Measurements from ENCODE around the gene CASP10. TPM values are rescaled to one million over a fixed set of nuclear protein-coding genes. Genes with fewer than 3 reads are reported as not detected.

The CASP10 gene
- total and polyA plus RNA-seq, 9 of the 15 experiments (the other 6 are each of a cell fraction or from before 2014, with no cell fraction given) = 7.1 to 20.4 (median 10.8) TPM

DNA sequence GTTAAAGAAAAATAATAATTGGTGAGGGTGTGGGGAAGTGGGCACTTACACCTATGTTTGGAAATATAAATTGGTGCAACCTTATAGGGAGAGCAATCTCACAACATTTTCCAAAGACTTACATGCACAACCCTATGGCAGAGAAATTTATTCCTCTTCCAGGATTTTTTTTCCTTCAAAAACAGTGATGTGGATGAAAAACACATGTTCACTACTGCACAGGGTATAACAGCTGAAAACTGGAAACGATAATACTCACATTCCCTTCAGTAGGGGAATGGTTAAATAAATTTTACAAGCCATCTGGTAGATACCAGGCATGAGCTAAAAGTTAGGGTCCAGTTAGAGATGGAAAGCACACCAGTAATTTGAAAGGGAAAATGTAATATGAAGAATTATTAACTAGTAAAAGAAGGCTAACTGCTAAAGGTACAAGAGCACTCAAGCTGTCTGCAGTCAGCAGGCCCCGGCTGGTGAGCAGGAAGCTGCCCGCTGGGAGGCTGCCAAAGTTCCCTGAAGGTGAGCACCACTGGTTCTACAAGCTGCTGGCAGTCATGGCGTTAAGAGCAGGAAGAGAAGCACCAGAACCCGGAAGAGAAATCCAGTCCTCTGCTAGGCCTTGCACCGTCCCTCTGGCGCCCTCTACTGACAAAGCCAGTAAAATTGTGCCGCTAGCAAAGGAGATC, 49.0 kb downstream of the CASP10 start (continued):
- TF ChIP-seq, protein P1, sequence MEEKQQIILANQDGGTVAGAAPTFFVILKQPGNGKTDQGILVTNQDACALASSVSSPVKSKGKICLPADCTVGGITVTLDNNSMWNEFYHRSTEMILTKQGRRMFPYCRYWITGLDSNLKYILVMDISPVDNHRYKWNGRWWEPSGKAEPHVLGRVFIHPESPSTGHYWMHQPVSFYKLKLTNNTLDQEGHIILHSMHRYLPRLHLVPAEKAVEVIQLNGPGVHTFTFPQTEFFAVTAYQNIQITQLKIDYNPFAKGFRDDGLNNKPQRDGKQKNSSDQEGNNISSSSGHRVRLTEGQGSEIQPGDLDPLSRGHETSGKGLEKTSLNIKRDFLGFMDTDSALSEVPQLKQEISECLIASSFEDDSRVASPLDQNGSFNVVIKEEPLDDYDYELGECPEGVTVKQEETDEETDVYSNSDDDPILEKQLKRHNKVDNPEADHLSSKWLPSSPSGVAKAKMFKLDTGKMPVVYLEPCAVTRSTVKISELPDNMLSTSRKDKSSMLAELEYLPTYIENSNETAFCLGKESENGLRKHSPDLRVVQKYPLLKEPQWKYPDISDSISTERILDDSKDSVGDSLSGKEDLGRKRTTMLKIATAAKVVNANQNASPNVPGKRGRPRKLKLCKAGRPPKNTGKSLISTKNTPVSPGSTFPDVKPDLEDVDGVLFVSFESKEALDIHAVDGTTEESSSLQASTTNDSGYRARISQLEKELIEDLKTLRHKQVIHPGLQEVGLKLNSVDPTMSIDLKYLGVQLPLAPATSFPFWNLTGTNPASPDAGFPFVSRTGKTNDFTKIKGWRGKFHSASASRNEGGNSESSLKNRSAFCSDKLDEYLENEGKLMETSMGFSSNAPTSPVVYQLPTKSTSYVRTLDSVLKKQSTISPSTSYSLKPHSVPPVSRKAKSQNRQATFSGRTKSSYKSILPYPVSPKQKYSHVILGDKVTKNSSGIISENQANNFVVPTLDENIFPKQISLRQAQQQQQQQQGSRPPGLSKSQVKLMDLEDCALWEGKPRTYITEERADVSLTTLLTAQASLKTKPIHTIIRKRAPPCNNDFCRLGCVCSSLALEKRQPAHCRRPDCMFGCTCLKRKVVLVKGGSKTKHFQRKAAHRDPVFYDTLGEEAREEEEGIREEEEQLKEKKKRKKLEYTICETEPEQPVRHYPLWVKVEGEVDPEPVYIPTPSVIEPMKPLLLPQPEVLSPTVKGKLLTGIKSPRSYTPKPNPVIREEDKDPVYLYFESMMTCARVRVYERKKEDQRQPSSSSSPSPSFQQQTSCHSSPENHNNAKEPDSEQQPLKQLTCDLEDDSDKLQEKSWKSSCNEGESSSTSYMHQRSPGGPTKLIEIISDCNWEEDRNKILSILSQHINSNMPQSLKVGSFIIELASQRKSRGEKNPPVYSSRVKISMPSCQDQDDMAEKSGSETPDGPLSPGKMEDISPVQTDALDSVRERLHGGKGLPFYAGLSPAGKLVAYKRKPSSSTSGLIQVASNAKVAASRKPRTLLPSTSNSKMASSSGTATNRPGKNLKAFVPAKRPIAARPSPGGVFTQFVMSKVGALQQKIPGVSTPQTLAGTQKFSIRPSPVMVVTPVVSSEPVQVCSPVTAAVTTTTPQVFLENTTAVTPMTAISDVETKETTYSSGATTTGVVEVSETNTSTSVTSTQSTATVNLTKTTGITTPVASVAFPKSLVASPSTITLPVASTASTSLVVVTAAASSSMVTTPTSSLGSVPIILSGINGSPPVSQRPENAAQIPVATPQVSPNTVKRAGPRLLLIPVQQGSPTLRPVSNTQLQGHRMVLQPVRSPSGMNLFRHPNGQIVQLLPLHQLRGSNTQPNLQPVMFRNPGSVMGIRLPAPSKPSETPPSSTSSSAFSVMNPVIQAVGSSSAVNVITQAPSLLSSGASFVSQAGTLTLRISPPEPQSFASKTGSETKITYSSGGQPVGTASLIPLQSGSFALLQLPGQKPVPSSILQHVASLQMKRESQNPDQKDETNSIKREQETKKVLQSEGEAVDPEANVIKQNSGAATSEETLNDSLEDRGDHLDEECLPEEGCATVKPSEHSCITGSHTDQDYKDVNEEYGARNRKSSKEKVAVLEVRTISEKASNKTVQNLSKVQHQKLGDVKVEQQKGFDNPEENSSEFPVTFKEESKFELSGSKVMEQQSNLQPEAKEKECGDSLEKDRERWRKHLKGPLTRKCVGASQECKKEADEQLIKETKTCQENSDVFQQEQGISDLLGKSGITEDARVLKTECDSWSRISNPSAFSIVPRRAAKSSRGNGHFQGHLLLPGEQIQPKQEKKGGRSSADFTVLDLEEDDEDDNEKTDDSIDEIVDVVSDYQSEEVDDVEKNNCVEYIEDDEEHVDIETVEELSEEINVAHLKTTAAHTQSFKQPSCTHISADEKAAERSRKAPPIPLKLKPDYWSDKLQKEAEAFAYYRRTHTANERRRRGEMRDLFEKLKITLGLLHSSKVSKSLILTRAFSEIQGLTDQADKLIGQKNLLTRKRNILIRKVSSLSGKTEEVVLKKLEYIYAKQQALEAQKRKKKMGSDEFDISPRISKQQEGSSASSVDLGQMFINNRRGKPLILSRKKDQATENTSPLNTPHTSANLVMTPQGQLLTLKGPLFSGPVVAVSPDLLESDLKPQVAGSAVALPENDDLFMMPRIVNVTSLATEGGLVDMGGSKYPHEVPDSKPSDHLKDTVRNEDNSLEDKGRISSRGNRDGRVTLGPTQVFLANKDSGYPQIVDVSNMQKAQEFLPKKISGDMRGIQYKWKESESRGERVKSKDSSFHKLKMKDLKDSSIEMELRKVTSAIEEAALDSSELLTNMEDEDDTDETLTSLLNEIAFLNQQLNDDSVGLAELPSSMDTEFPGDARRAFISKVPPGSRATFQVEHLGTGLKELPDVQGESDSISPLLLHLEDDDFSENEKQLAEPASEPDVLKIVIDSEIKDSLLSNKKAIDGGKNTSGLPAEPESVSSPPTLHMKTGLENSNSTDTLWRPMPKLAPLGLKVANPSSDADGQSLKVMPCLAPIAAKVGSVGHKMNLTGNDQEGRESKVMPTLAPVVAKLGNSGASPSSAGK (IDR thresholded peaks at IDR 0.05) = peak; percentile 20; the same call in 1 of the 2 replicates
- TF ChIP-seq, protein P2, sequence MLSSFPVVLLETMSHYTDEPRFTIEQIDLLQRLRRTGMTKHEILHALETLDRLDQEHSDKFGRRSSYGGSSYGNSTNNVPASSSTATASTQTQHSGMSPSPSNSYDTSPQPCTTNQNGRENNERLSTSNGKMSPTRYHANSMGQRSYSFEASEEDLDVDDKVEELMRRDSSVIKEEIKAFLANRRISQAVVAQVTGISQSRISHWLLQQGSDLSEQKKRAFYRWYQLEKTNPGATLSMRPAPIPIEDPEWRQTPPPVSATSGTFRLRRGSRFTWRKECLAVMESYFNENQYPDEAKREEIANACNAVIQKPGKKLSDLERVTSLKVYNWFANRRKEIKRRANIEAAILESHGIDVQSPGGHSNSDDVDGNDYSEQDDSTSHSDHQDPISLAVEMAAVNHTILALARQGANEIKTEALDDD (IDR thresholded peaks at IDR 0.05) = peak; percentile 43; the same call in 1 of the 2 replicates
- TF ChIP-seq NEUROD1 (IDR thresholded peaks at IDR 0.05; ENCODE audit: borderline replicate concordance, low read depth, low read length, partially characterized antibody) (no peak), YY1 (IDR thresholded peaks at IDR 0.05; ENCODE audit: borderline replicate concordance in 1 of 3, control insufficient read depth in 1 of 3, extremely low read depth in 1 of 3, insufficient read depth in 3 of 3, insufficient read length in 1 of 3, insufficient replicate concordance in 2 of 3, low read depth in 1 of 3, low read length in 2 of 3) (peak in 2 of 3 experiments; percentile 76 to 86), FOXA3 (CRISPR knock-in tag; conservative IDR thresholded peaks at IDR 0.05 in 1 of 2, IDR thresholded peaks at IDR 0.05 in 1 of 2) (no peak), L3MBTL2 (IDR thresholded peaks at IDR 0.05) (0 out of 2 replicates have a peak, but pooled peaks have one; percentile 15), ELF1 (tag; IDR thresholded peaks at IDR 0.05) (peak; percentile 95), NONO (IDR thresholded peaks at IDR 0.05; ENCODE audit: low read depth in 2 of 2, low read length in 1 of 2) (no peak), ZNF830 (CRISPR knock-in tag; IDR thresholded peaks at IDR 0.05) (no peak), RAD21 (CRISPR knock-in tag; conservative IDR thresholded peaks at IDR 0.05 in 1 of 2, IDR thresholded peaks at IDR 0.05 in 1 of 2) (peak; percentile 72 to 87)
- TF ChIP-seq, protein P3, sequence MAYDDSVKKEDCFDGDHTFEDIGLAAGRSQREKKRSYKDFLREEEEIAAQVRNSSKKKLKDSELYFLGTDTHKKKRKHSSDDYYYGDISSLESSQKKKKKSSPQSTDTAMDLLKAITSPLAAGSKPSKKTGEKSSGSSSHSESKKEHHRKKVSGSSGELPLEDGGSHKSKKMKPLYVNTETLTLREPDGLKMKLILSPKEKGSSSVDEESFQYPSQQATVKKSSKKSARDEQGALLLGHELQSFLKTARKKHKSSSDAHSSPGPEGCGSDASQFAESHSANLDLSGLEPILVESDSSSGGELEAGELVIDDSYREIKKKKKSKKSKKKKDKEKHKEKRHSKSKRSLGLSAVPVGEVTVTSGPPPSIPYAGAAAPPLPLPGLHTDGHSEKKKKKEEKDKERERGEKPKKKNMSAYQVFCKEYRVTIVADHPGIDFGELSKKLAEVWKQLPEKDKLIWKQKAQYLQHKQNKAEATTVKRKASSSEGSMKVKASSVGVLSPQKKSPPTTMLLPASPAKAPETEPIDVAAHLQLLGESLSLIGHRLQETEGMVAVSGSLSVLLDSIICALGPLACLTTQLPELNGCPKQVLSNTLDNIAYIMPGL (CRISPR knock-in tag; IDR thresholded peaks at IDR 0.05) = no peak

Data from K562 (cell line).